Globus pallidus (tissue), 1 donor: Measurements from ENCODE around the gene PIK3CD.

ENCODE experiments used
- DNase-seq: peaks from one replicate; pipeline ENCODE4 v3.0.0-alpha.2; 2015; ENCODE audit warnings: low spot score

Gene PIK3CD

GRCh38 chr1:9774712-9775679 is 123.5 kb downstream of the PIK3CD start:
- DNase-seq: no peak

- DNase-seq: no peak
Measured at GRCh38 chr1:9776685-9777084, 125.2 kb downstream of the PIK3CD start.
